CD4-positive, CD25-positive, alpha-beta regulatory T cell (primary cell): ENCODE data around the gene LEP. TPM values are rescaled to one million over a fixed set of nuclear protein-coding genes. Genes with fewer than 3 reads are reported as not detected.

ENCODE experiments used
- ATAC-seq, 2 donors: fragments of 150-1000 bp; cut with Tn5 transposase; one replicate each; pipeline ENCODE4 v1.10.0; 2021; ENCODE audit warnings: low read depth in 2 of 2, moderate number of reproducible peaks in 2 of 2, moderate library complexity in 1 of 2
- DNase-seq, 3 donors: peaks; one replicate each; pipeline versions ENCODE4 v3.0.0 to v3.0.0-alpha.2; 2012 to 2022; ENCODE audit warnings: mixed read lengths in 1 of 3
- H3K27ac ChIP-seq: one replicate; pipeline ENCODE4 v1.7.0; 2013; ENCODE audit warnings: mild to moderate bottlenecking, low read length; ENCODE audit not compliant: insufficient read depth, poor library complexity, severe bottlenecking
- H3K27me3 ChIP-seq: one replicate; pipeline ENCODE4 v1.7.0; 2013; ENCODE audit warnings: low read length; ENCODE audit not compliant: control insufficient read depth, insufficient read depth
- H3K36me3 ChIP-seq: one replicate; pipeline ENCODE4 v1.7.0; 2013; ENCODE audit warnings: mild to moderate bottlenecking, low read length, moderate library complexity; ENCODE audit not compliant: control insufficient read depth, insufficient read depth
- H3K4me1 ChIP-seq: 2 replicates; pipeline ENCODE4 v1.7.0; 2013; ENCODE audit warnings: mild to moderate bottlenecking, low read length; ENCODE audit not compliant: insufficient read depth, control insufficient read depth, poor library complexity, severe bottlenecking
- H3K4me3 ChIP-seq: one replicate; pipeline ENCODE4 v1.7.0; 2013; ENCODE audit warnings: low read depth, mild to moderate bottlenecking, low read length, moderate library complexity
- H3K9me3 ChIP-seq, 2 experiments: 1 replicate in 1 of 2; 2 replicates in 1 of 2; pipeline ENCODE4 v1.7.0; 2013; ENCODE audit warnings: low read length in 2 of 2, mild to moderate bottlenecking in 1 of 2, moderate library complexity in 1 of 2; ENCODE audit not compliant: control insufficient read depth in 2 of 2
- H3K27ac Mint-ChIP-seq, 3 donors: one replicate each; pipeline ENCODE4 v1.8.0; 2020 to 2022; ENCODE audit warnings: mild to moderate bottlenecking in 3 of 3, mixed read lengths in 3 of 3, moderate library complexity in 2 of 3
- H3K27me3 Mint-ChIP-seq: one replicate; pipeline ENCODE4 v1.8.0; 2022; ENCODE audit warnings: mild to moderate bottlenecking, mixed read lengths
- H3K36me3 Mint-ChIP-seq: one replicate; pipeline ENCODE4 v1.8.0; 2020; ENCODE audit warnings: mixed read lengths
- H3K4me1 Mint-ChIP-seq, 4 donors: one replicate each; pipeline ENCODE4 v1.8.0; 2020 to 2022; ENCODE audit warnings: mixed read lengths in 4 of 4, mild to moderate bottlenecking in 1 of 4
- H3K4me3 Mint-ChIP-seq, 4 donors: one replicate each; pipeline ENCODE4 v1.8.0; 2020 to 2022; ENCODE audit warnings: mild to moderate bottlenecking in 4 of 4, mixed read lengths in 4 of 4, moderate library complexity in 3 of 4
- H3K9me3 Mint-ChIP-seq, 7 donors: one replicate each; pipeline ENCODE4 v1.8.0; 2020 to 2022; ENCODE audit warnings: mixed read lengths in 7 of 7, mild to moderate bottlenecking in 3 of 7, moderate library complexity in 2 of 7
- polyA plus RNA-seq, 4 donors: library from polyadenylated mRNA; unstranded; fragments of 300-500 nt; fragmentation: Illumina TruSeq; gene quantifications; one replicate each; pipeline ENCODE4 v1.2.3, GENCODE V29; 2021
- total RNA-seq: library from RNA; stranded (reverse); gene quantifications from one replicate; pipeline ENCODE4 v1.2.3, GENCODE V29; 2022

The LEP gene
- total and polyA plus RNA-seq, 5 donors from 2014 or later: not detected

DNA sequence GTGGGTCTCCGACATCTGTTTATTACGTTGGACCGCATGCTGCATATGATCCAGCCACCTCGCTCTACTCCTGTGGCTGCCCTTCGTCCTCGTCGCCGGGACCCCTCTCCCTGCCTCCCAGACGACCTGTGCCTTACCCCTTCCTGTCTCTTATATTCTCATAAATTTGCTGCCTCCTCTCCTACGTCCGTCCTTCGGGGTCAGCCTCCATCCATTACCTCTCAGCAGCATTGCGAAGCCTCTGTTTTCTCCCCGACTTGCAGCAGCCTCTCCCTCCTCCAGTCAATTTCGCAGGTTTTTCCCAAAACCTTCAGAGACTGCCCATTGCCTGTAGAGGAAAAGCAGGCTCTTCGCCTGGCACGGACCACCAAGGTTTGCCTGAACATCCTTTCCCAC, 39.4 kb upstream of the LEP start:
- no peak for ATAC-seq
- peaks cover 0 to 18% (median 7%) of the 10 kb centered on the region in 4 donors for H3K4me1 Mint-ChIP-seq

GRCh38 chr7:128202287-128202957, 38.7 kb upstream of the LEP start:
- Mint-ChIP-seq H3K4me1 (peaks cover 0 to 18% (median 7%) of the 10 kb centered on the region in 4 donors), H3K27ac (no peak overlapping the region), H3K9me3 (peaks cover 0 to 6% (median 0%) of the 10 kb centered on the region in 7 donors), H3K36me3 (no peaks in the 10 kb centered on the region), H3K27me3 (peaks cover 46% of the 10 kb centered on the region), H3K4me3 (peak overlapping the region in 1 of 4 donors; percentile 7)
- ATAC-seq (no peak), DNase-seq (no peak)
- no peaks in the 10 kb centered on the region for H3K9me3 ChIP-seq
- H3K27ac ChIP-seq: no peak overlapping the region
- no peaks in the 10 kb centered on the region for H3K36me3 ChIP-seq
- no peaks in the 10 kb centered on the region for H3K4me1 ChIP-seq
- no peak overlapping the region for H3K4me3 ChIP-seq
- peaks cover 15% of the 10 kb centered on the region for H3K27me3 ChIP-seq

More for the DNA sequence above, 39.4 kb upstream of the LEP start:
- Histone ChIP-seq H3K36me3 (no peaks in the 10 kb centered on the region), H3K4me1 (no peaks in the 10 kb centered on the region), H3K27me3 (peaks cover 15% of the 10 kb centered on the region), H3K9me3 (no peaks in the 10 kb centered on the region), H3K4me3 (peak overlapping the region; percentile 35), H3K27ac (no peak overlapping the region)
- Mint-ChIP-seq H3K4me3 (peak overlapping the region in 2 of 4 donors; percentile 68 to 78), H3K36me3 (no peaks in the 10 kb centered on the region), H3K27me3 (peaks cover 46% of the 10 kb centered on the region), H3K27ac (peak overlapping the region in 1 of 3 donors; percentile 84), H3K9me3 (peaks cover 0 to 6% (median 0%) of the 10 kb centered on the region in 7 donors)
- DNase-seq: no peak

GRCh38 chr7:128203047-128203491, 38.0 kb upstream of the LEP start:
- ATAC-seq: no peak
- Histone ChIP-seq H3K27me3 (peaks cover 15% of the 10 kb centered on the region), H3K36me3 (no peaks in the 10 kb centered on the region), H3K4me3 (no peak overlapping the region), H3K27ac (no peak overlapping the region), H3K4me1 (no peaks in the 10 kb centered on the region), H3K9me3 (no peaks in the 10 kb centered on the region)
- Mint-ChIP-seq H3K27me3 (peaks cover 46% of the 10 kb centered on the region), H3K27ac (no peak overlapping the region), H3K4me1 (peaks cover 0 to 18% (median 7%) of the 10 kb centered on the region in 4 donors), H3K4me3 (no peak overlapping the region), H3K36me3 (no peaks in the 10 kb centered on the region), H3K9me3 (peaks cover 0 to 6% (median 0%) of the 10 kb centered on the region in 7 donors)
- no peak for DNase-seq

DNA sequence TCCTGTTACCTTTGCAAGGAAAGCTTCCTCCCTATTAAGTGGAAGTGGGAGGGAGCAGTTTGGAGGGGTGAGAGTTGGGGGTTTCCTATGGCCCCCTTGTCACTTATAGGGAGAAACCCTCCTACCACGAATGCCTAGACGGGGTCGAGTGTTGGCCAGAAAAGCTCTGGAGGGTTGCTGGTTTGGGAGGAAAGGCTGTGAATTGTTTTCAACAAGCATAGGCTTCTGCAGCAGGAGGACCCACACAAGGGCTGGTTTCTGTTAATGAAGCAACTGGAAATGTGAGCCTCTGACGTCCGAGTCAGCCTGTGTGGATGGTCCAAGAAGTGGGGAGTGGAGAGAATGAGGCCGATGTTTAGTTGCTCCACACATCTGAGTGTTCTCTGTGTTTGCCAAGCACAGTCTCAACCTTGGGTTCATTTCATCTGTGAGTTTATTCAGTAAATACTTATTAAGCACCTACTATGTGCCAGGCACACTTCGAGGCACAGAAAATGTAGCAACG, 37.3 kb upstream of the LEP start:
- no peaks in the 10 kb centered on the region for H3K9me3 ChIP-seq
- Mint-ChIP-seq H3K27ac (peak overlapping the region in 1 of 3 donors; percentile 53), H3K4me3 (no peak overlapping the region), H3K4me1 (peaks cover 0 to 18% (median 7%) of the 10 kb centered on the region in 4 donors), H3K27me3 (peaks cover 46% of the 10 kb centered on the region), H3K36me3 (no peaks in the 10 kb centered on the region), H3K9me3 (peaks cover 0 to 6% (median 0%) of the 10 kb centered on the region in 7 donors)
- no peaks in the 10 kb centered on the region for H3K36me3 ChIP-seq
- DNase-seq (no peak), ATAC-seq (no peak)
- H3K4me3 ChIP-seq: no peak overlapping the region
- H3K27ac ChIP-seq: no peak overlapping the region
- no peaks in the 10 kb centered on the region for H3K4me1 ChIP-seq
- peaks cover 15% of the 10 kb centered on the region for H3K27me3 ChIP-seq

DNA sequence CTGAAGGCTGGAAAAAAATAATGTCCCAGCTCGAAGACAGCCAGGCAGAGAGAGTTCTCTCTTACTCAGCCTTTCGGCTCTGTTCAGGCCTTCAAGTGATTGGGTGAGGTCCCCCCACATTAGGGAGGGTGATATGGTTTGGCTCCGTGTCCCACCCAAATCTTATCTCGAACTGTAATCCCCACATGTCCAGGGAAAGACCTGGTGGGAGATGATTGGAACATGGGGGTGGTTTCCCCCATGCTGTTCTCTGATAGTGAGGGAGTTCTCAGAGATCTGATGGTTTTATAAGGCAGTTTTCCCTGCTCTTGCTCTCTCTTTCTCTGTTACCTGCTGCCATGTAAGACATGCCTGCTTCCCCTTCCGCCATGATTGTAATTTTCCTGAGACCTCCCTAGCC, 36.6 kb upstream of the LEP start:
- no peak for DNase-seq
- H3K27ac Mint-ChIP-seq: no peak overlapping the region

GRCh38 chr7:128205068-128205467, 36.0 kb upstream of the LEP start:
- Histone ChIP-seq H3K4me3 (no peak overlapping the region), H3K36me3 (no peaks in the 10 kb centered on the region), H3K27me3 (peaks cover 15% of the 10 kb centered on the region), H3K4me1 (no peaks in the 10 kb centered on the region), H3K27ac (no peak overlapping the region), H3K9me3 (no peaks in the 10 kb centered on the region)
- Mint-ChIP-seq H3K9me3 (peaks cover 0 to 6% (median 0%) of the 10 kb centered on the region in 7 donors), H3K4me3 (no peak overlapping the region), H3K27me3 (peaks cover 50% of the 10 kb centered on the region), H3K4me1 (peaks cover 0 to 18% (median 7%) of the 10 kb centered on the region in 4 donors), H3K36me3 (no peaks in the 10 kb centered on the region), H3K27ac (no peak overlapping the region)
- DNase-seq (no peak), ATAC-seq (no peak)

More for the DNA sequence above, 36.6 kb upstream of the LEP start:
- no peak for ATAC-seq
- Histone ChIP-seq H3K9me3 (no peaks in the 10 kb centered on the region), H3K27me3 (peaks cover 15% of the 10 kb centered on the region), H3K4me3 (no peak overlapping the region), H3K36me3 (no peaks in the 10 kb centered on the region), H3K4me1 (no peaks in the 10 kb centered on the region), H3K27ac (no peak overlapping the region)
- no peak overlapping the region for H3K4me3 Mint-ChIP-seq
- H3K27me3 Mint-ChIP-seq: peaks cover 46% of the 10 kb centered on the region
- peaks cover 0 to 18% (median 7%) of the 10 kb centered on the region in 4 donors for H3K4me1 Mint-ChIP-seq
- H3K9me3 Mint-ChIP-seq: peaks cover 0 to 6% (median 0%) of the 10 kb centered on the region in 7 donors
- no peaks in the 10 kb centered on the region for H3K36me3 Mint-ChIP-seq

GRCh38 chr7:128206017-128206746, 34.9 kb upstream of the LEP start:
- H3K4me3 Mint-ChIP-seq: no peak overlapping the region
- no peak overlapping the region for H3K27ac ChIP-seq
- H3K4me1 ChIP-seq: no peaks in the 10 kb centered on the region
- peaks cover 0 to 4% (median 0%) of the 10 kb centered on the region in 7 donors for H3K9me3 Mint-ChIP-seq
- no peak for ATAC-seq
- H3K27me3 ChIP-seq: peaks cover 12% of the 10 kb centered on the region
- no peak overlapping the region for H3K27ac Mint-ChIP-seq
- no peak for DNase-seq
- H3K4me3 ChIP-seq: no peak overlapping the region
- H3K4me1 Mint-ChIP-seq: peaks cover 0 to 9% (median 6%) of the 10 kb centered on the region in 4 donors
- peaks cover 44% of the 10 kb centered on the region for H3K27me3 Mint-ChIP-seq
- H3K9me3 ChIP-seq: no peaks in the 10 kb centered on the region
- no peaks in the 10 kb centered on the region for H3K36me3 Mint-ChIP-seq
- no peaks in the 10 kb centered on the region for H3K36me3 ChIP-seq
